Measurements from ENCODE around the gene BTBD10.

GRCh38 chr11:13462311-13462900 is 616 bp downstream of the BTBD10 start:
- TF ChIP-seq CTCF (conservative IDR thresholded peaks at IDR 0.05) (peak; percentile 26), ZFX (IDR thresholded peaks at IDR 0.05) (no peak)

All from C4-2B (cell line).